ENCODE measurements around the gene RRAS2.

DNA sequence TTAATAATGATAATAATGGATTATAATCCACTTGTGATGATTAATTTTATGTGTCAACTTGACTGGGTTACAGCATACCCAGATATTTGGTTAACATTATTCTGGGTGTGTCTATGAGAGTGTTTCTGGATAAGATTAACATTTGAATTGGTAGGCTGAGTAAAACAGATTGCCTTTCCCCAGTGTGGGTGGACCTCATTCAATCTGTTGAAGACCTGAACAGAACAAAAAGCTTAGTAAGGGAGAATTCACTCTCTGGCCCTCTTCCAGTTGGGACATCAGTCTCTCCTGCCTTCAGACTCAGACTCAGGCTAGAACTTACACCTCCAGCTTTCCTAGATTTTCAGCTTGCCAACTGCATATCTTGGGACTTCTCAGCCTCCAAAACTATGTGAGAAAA, 37.3 kb upstream of the RRAS2 start:
- TF ChIP-seq JUN (IDR thresholded peaks at IDR 0.05; ENCODE audit: borderline replicate concordance, low read depth, low read length) (no peak), JUN (CRISPR knock-in tag; IDR thresholded peaks at IDR 0.05; ENCODE audit: borderline replicate concordance) (no peak), ETV5 (CRISPR knock-in tag; IDR thresholded peaks at IDR 0.05; ENCODE audit: low read depth) (no peak)
- TF ChIP-seq, protein P1, sequence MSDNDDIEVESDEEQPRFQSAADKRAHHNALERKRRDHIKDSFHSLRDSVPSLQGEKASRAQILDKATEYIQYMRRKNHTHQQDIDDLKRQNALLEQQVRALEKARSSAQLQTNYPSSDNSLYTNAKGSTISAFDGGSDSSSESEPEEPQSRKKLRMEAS (CRISPR knock-in tag; IDR thresholded peaks at IDR 0.05): no peak
